Body of pancreas (tissue), 4 donors: Measurements from ENCODE around the gene PATJ. TPM values are rescaled to one million over a fixed set of nuclear protein-coding genes. Genes with fewer than 3 reads are reported as not detected.

ENCODE experiments used
- ATAC-seq: fragments of 150-250 bp; one replicate; pipeline ENCODE4 v1.9.1; 2016
- DNase-seq, 4 donors: peaks; one replicate each; pipeline ENCODE4 v3.0.0-alpha.2; 2019
- H3K27ac ChIP-seq, 4 donors: fragments of 200-600 bp; sonication (generic); 1 replicate in 3 of 4; 2 replicates in 1 of 4; pipeline versions ENCODE4 v1.5.1 to v1.6.1; 2016 to 2019; ENCODE audit warnings: mild to moderate bottlenecking in 1 of 4, mixed read lengths in 1 of 4, moderate library complexity in 1 of 4
- H3K27me3 ChIP-seq, 2 donors: fragments of 200-600 bp; sonication (generic); one replicate each; pipeline ENCODE4 v1.6.0; 2016; ENCODE audit warnings: mild to moderate bottlenecking in 1 of 2
- H3K36me3 ChIP-seq, 2 donors: fragments of 200-600 bp; sonication (generic); replicated peaks in 1 of 2; 2 replicates each; pipeline ENCODE4 v1.5.1; 2016; ENCODE audit warnings: low read depth in 2 of 2; ENCODE audit not compliant: insufficient read depth in 1 of 2
- H3K4me1 ChIP-seq: fragments of 200-600 bp; sonication (generic); one replicate; pipeline ENCODE4 v1.6.0; 2016
- H3K4me3 ChIP-seq, 2 donors: fragments of 200-600 bp; sonication (generic); 1 replicate in 1 of 2; 2 replicates in 1 of 2; pipeline ENCODE4 v1.5.1; 2016 to 2019
- H3K9me3 ChIP-seq, 3 donors: fragments of 200-600 bp; sonication (generic); 1 replicate in 2 of 3; 2 replicates in 1 of 3; pipeline ENCODE4 v1.5.1; 2016
- POLR2A ChIP-seq, 3 donors: fragments of 450-650 bp; IDR thresholded peaks; one replicate each; pipeline ENCODE4 v1.6.1; 2016; ENCODE audit warnings: antibody characterized with exemption in 3 of 3, mild to moderate bottlenecking in 2 of 3
- WGBS, 2 donors: methylation state at CpG; one replicate each; pipeline ENCODE4 v1.1.5; 2017; 5-methylcytosine and 5-hydroxymethylcytosine counted together
- intact Hi-C: fragments of 100-400 bp; cut with DNase I; formaldehyde crosslinking; loops from one replicate; pipeline ENCODE4 v1.15.1; 2023
- total RNA-seq, 2 donors: library from RNA; depleted of rRNA; stranded (reverse); fragments of >200 nt; gene quantifications; one replicate each; pipeline ENCODE4 v1.1.0, GENCODE V29; 2016
- TF ChIP-seq, protein P1 (sequence below), 7 experiments: fragments of 450-650 bp in 4 of 7; fragments of 200-600 bp in 3 of 7; sonication (generic) in 3 of 7; IDR thresholded peaks; one replicate each; pipeline ENCODE4 v1.5.1; 2016 to 2019; ENCODE audit warnings: antibody characterized with exemption in 7 of 7

The PATJ gene
- total RNA-seq, 2 donors from 2014 or later, result 54.2 to 72.5 TPM

DNA sequence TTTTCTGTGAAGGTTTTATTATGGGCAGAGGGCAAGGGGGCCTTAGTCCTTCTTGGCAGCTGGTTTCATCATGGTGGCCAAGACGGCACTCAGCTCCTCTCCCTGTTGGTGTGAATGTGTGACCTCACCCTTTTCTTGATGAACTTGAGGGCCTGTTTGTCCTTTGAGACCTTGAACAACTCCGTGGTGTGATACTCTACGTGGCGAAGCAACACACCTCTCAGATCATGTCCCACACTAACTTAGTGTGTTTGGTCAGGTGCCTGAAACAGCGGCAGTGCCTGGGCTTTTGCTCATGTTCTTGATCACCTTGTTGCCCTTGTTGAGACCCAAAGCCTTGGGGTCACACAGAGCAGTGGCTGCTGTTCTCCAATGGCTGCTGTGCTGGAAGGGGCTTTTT, 465.8 kb downstream of the PATJ start:
- intact Hi-C loops, result no loop called here
- no peak for TF ChIP-seq POLR2A (IDR thresholded peaks at IDR 0.05)
- TF ChIP-seq, protein P1, sequence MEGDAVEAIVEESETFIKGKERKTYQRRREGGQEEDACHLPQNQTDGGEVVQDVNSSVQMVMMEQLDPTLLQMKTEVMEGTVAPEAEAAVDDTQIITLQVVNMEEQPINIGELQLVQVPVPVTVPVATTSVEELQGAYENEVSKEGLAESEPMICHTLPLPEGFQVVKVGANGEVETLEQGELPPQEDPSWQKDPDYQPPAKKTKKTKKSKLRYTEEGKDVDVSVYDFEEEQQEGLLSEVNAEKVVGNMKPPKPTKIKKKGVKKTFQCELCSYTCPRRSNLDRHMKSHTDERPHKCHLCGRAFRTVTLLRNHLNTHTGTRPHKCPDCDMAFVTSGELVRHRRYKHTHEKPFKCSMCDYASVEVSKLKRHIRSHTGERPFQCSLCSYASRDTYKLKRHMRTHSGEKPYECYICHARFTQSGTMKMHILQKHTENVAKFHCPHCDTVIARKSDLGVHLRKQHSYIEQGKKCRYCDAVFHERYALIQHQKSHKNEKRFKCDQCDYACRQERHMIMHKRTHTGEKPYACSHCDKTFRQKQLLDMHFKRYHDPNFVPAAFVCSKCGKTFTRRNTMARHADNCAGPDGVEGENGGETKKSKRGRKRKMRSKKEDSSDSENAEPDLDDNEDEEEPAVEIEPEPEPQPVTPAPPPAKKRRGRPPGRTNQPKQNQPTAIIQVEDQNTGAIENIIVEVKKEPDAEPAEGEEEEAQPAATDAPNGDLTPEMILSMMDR (IDR thresholded peaks at IDR 0.05), result no peak
- DNase-seq (no peak), ATAC-seq (no peak)
- no peaks in the 10 kb centered on the region for H3K9me3 ChIP-seq
- H3K4me1 ChIP-seq, result no peaks in the 10 kb centered on the region
- H3K27me3 ChIP-seq, result no peaks in the 10 kb centered on the region
- H3K36me3 ChIP-seq, result no peaks in the 10 kb centered on the region
- H3K27ac ChIP-seq, result no peak overlapping the region
- 83 to 90% methylated on average over 5 of the region's 5 CpGs for WGBS, 2 donors
- no peak overlapping the region for H3K4me3 ChIP-seq

DNA sequence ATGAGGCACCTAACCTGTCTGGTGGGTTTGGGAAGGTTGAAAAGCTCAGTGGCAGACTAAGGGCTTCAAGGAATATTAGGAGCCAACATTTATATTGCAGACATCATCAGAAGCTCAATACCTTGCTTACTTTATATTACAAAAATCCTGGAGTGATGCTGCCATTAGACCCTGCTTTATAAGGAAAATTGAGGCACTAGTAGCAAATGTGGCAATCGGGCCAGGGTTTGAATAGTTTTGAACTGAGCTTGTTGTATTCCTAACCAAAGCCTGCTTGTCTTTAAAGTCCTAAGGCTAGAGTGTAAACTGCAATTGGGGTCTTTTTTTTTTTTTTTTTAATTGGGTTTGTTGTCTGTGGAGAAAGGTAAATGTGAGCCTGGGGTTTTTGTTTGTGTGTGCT, 466.7 kb downstream of the PATJ start:
- Histone ChIP-seq H3K27ac (no peak overlapping the region), H3K9me3 (no peaks in the 10 kb centered on the region), H3K4me1 (no peaks in the 10 kb centered on the region), H3K27me3 (no peaks in the 10 kb centered on the region), H3K4me3 (no peak overlapping the region), H3K36me3 (no peaks in the 10 kb centered on the region)
- 22 to 30% methylated on average over 1 of the region's 1 CpG for WGBS, 2 donors
- DNase-seq (no peak), ATAC-seq (no peak)
- intact Hi-C loops, result no loop called here
- TF ChIP-seq, protein P1 (IDR thresholded peaks at IDR 0.05), result no peak
- TF ChIP-seq POLR2A (IDR thresholded peaks at IDR 0.05), result no peak

DNA sequence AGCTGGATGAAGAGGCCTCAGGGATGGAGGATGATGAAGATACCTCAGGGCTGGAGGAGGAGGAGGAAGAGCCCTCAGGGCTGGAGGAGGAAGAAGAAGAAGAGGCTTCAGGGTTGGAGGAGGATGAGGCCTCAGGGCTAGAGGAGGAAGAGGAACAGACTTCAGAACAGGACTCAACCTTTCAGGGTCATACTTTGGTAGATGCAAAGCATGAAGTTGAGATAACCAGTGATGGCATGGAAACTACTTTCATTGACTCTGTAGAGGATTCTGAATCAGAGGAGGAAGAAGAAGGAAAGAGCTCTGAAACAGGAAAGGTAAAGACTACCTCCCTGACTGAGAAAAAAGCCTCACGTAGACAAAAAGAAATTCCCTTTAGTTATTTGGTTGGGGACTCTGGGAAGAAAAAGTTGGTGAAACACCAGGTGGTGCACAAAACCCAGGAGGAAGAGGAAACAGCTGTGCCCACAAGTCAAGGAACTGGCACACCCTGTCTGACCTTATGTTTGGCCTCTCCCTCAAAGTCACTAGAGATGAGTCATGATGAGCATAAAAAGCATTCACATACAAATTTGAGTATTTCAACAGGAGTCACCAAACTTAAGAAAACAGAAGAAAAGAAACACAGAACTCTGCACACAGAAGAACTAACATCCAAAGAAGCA, 467.8 kb downstream of the PATJ start:
- no peak for ATAC-seq
- no peak overlapping the region for H3K27ac ChIP-seq
- intact Hi-C loops, result no loop called here

DNA sequence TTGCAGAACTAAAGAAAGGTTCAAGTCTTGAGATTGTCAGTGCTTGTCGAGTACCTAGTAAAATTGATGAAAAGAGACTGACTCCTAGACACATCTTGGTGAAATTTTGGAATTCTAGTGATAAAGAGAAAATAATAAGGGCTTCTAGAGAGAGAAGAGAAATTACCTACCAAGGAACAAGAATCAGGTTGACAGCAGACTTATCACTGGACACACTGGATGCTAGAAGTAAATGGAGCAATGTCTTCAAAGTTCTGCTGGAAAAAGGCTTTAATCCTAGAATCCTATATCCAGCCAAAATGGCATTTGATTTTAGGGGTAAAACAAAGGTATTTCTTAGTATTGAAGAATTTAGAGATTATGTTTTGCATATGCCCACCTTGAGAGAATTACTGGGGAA, 468.7 kb downstream of the PATJ start:
- intact Hi-C loops, result no loop called here
- 94 to 96% methylated on average over 1 of the region's 1 CpG for WGBS, 2 donors
- no peak for ATAC-seq
- no peak overlapping the region for H3K27ac ChIP-seq
- H3K9me3 ChIP-seq, result no peaks in the 10 kb centered on the region
- no peak for DNase-seq
- H3K27me3 ChIP-seq, result no peaks in the 10 kb centered on the region
- no peaks in the 10 kb centered on the region for H3K36me3 ChIP-seq
- H3K4me1 ChIP-seq, result no peaks in the 10 kb centered on the region
- H3K4me3 ChIP-seq, result no peak overlapping the region
- TF ChIP-seq, protein P1 (IDR thresholded peaks at IDR 0.05), result no peak
- TF ChIP-seq POLR2A (IDR thresholded peaks at IDR 0.05), result no peak

More for the DNA sequence above, 467.8 kb downstream of the PATJ start:
- no peak overlapping the region for H3K4me3 ChIP-seq
- no peaks in the 10 kb centered on the region for H3K9me3 ChIP-seq
- no peak for TF ChIP-seq POLR2A (IDR thresholded peaks at IDR 0.05)
- TF ChIP-seq, protein P1 (IDR thresholded peaks at IDR 0.05), result no peak
- no peak for DNase-seq
- no peaks in the 10 kb centered on the region for H3K36me3 ChIP-seq
- H3K4me1 ChIP-seq, result no peaks in the 10 kb centered on the region
- no peaks in the 10 kb centered on the region for H3K27me3 ChIP-seq
- WGBS, 2 donors, result 71 to 100% methylated on average over 1 of the region's 1 CpG

DNA sequence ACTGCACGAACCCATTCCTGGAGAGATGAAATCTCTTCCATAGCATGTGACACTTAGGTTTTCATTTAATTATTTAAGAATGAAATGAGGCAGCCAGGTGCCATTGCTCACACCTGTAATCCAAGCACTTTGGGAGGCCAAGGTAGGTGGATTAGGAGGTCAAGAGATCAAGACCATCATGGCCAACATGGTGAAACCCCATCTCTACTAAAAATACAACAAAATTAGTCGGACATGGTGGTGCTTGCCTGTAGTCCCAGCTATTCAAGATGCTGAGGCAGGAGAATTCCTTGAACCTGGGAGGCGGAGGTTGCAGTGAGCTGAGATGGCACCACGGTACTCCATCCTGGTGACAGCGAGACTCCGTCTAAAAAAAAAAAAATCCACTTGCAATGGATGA, 470.1 kb downstream of the PATJ start:
- Histone ChIP-seq H3K4me1 (no peaks in the 10 kb centered on the region), H3K27me3 (no peaks in the 10 kb centered on the region), H3K36me3 (no peaks in the 10 kb centered on the region), H3K27ac (no peak overlapping the region), H3K9me3 (no peaks in the 10 kb centered on the region), H3K4me3 (no peak overlapping the region)
- intact Hi-C loops, result no loop called here
- WGBS, 2 donors, result 87 to 91% methylated on average over 6 of the region's 6 CpGs
- no peak for DNase-seq
- no peak for ATAC-seq
- TF ChIP-seq, protein P1 (IDR thresholded peaks at IDR 0.05), result no peak
- TF ChIP-seq POLR2A (IDR thresholded peaks at IDR 0.05), result no peak
